HepG2 (cell line): Measurements from ENCODE around the gene CENPP. TPM values are rescaled to one million over a fixed set of nuclear protein-coding genes. Genes with fewer than 3 reads are reported as not detected.

Experiments used
- ATAC-seq: fragments of 200-7000 bp; cut with Tn5 transposase; 3 replicates; pipeline ENCODE4 v1.9.1; 2020; ENCODE audit warnings: mild to moderate bottlenecking, moderate library complexity
- BruUV-seq: library from RNA; stranded (reverse); fragments of 400-500 nt; replicated peaks from 2 replicates; lab custom pipeline; 2021; lab: Mats Ljungman, UMichigan
- CTCF ChIA-PET: fragments of 300-600 bp; formaldehyde crosslinking; extraction: SDS; loops from one replicate; lab custom pipeline; 2021; ENCODE audit warnings: low total read pairs, inconsistent platforms, low intra/inter-chr PET ratio; lab: Yijun Ruan, JAX
- POLR2A ChIA-PET: fragments of 350-600 bp; sonication (Branson Sonifier 250); formaldehyde crosslinking; loops from one replicate; lab custom pipeline; 2020; ENCODE audit warnings: antibody characterized with exemption, inconsistent platforms; lab: Yijun Ruan, JAX
- DNase-seq: peaks from one replicate; pipeline ENCODE4 v3.0.0-alpha.2; 2015; ENCODE audit warnings: low spot score
- FAIRE-seq: peaks from 3 replicates; lab custom pipeline; 2011; peaks lifted over from hg19 to GRCh38; lab: Jason Lieb, UNC
- H2AFZ ChIP-seq: one replicate; pipeline ENCODE4 v1.6.1; 2011; ENCODE audit warnings: low read length, inconsistent platforms
- H3K27ac ChIP-seq: fragments of 300-600 bp; 3 replicates; pipeline ENCODE4 v1.8.0; 2011; ENCODE audit warnings: mixed run types, mild to moderate bottlenecking, mixed read lengths, low read length, inconsistent platforms; ENCODE audit not compliant: insufficient read depth; ENCODE audit errors: extremely low read length
- H3K27me3 ChIP-seq, 2 experiments: fragments of 200-600 bp in 1 of 2; 2 replicates in 1 of 2; 3 replicates in 1 of 2; pipeline versions ENCODE4 v1.6.0 to v1.8.0; 2011; ENCODE audit warnings: low read length in 2 of 2, mild to moderate bottlenecking in 2 of 2, moderate library complexity in 2 of 2, inconsistent platforms in 1 of 2; ENCODE audit not compliant: insufficient read depth in 2 of 2, control insufficient read depth in 1 of 2
- H3K36me3 ChIP-seq, 2 experiments: fragments of 200-600 bp in 1 of 2; replicated peaks in 1 of 2; 2 replicates in 1 of 2; 3 replicates in 1 of 2; pipeline versions ENCODE4 v1.5.1 to v1.8.0; 2011; ENCODE audit warnings: low read length in 2 of 2, inconsistent platforms in 1 of 2; ENCODE audit not compliant: insufficient read depth in 2 of 2, control insufficient read depth in 1 of 2
- H3K4me1 ChIP-seq: 2 replicates; pipeline ENCODE4 v1.5.1; 2012; ENCODE audit warnings: low read length, inconsistent platforms; ENCODE audit not compliant: insufficient read depth
- H3K4me2 ChIP-seq: 2 replicates; pipeline ENCODE4 v1.6.0; 2011; ENCODE audit warnings: low read depth, low read length, inconsistent platforms
- H3K4me3 ChIP-seq, 3 experiments: fragments of 200-600 bp in 1 of 3; sonication (generic), shearing (Covaris generic) in 1 of 3; replicated peaks in 1 of 3; 2 replicates each; pipeline ENCODE4 v1.5.1; 2011 to 2016; ENCODE audit warnings: low read length in 3 of 3, inconsistent platforms in 2 of 3, low read depth in 2 of 3, mild to moderate bottlenecking in 2 of 3, control low read depth in 1 of 3, mixed read lengths in 1 of 3; ENCODE audit not compliant: insufficient read depth in 1 of 3
- H3K79me2 ChIP-seq: one replicate; pipeline ENCODE4 v1.6.1; 2011; ENCODE audit warnings: low read length, inconsistent platforms; ENCODE audit not compliant: insufficient read depth
- H3K9ac ChIP-seq: 2 replicates; pipeline ENCODE4 v1.6.0; 2011; ENCODE audit warnings: mild to moderate bottlenecking, low read depth, low read length, inconsistent platforms; ENCODE audit not compliant: insufficient read depth
- H3K9me3 ChIP-seq: 2 replicates; pipeline ENCODE4 v1.5.1; 2012; ENCODE audit warnings: mild to moderate bottlenecking, low read length
- H4K20me1 ChIP-seq: 2 replicates; pipeline ENCODE4 v1.6.0; 2011; ENCODE audit warnings: inconsistent platforms, mild to moderate bottlenecking, low read length, moderate library complexity; ENCODE audit not compliant: insufficient read depth
- BHLHE40 ChIP-seq: IDR thresholded peaks from 2 replicates; pipeline ENCODE4 v1.6.1; 2011; ENCODE audit warnings: low read length, improper control_type of control experiment
- HMGA1 ChIP-seq: sonication (generic); formaldehyde crosslinking; conservative IDR thresholded peaks from 2 replicates; pipeline ENCODE4 v1.4.0; 2020; ENCODE audit warnings: missing genetic modification reagents
- KDM5A ChIP-seq: fragments of 200-600 bp; sonication (generic); IDR thresholded peaks from 2 replicates; pipeline ENCODE4 v1.7.0; 2018; ENCODE audit warnings: antibody characterized with exemption, mild to moderate bottlenecking, low read length, borderline replicate concordance
- NR0B2 ChIP-seq: sonication (generic); formaldehyde crosslinking; IDR thresholded peaks from 2 replicates; pipeline ENCODE4 v1.4.0; 2020; ENCODE audit warnings: mild to moderate bottlenecking, missing genetic modification reagents
- SMAD3 ChIP-seq: sonication (generic); formaldehyde crosslinking; IDR thresholded peaks from 2 replicates; pipeline ENCODE4 v1.4.0; 2020; ENCODE audit warnings: missing genetic modification reagents
- SMARCE1 ChIP-seq: fragments of 450-650 bp; IDR thresholded peaks from 2 replicates; pipeline ENCODE4 v1.6.1; 2017; ENCODE audit warnings: borderline replicate concordance
- SRF ChIP-seq: IDR thresholded peaks from 2 replicates; pipeline ENCODE4 v1.6.1; 2011; ENCODE audit warnings: mild to moderate bottlenecking, low read depth, low read length, moderate library complexity
- TAF1 ChIP-seq: sonication (generic); formaldehyde crosslinking; IDR thresholded peaks from 2 replicates; pipeline ENCODE4 v1.4.0; 2020; ENCODE audit warnings: missing genetic modification reagents
- TEAD2 ChIP-seq: sonication (generic); formaldehyde crosslinking; IDR thresholded peaks from 2 replicates; pipeline ENCODE4 v1.9.0; 2021; ENCODE audit warnings: missing genetic modification reagents
- ZBTB21 ChIP-seq: sonication (generic); formaldehyde crosslinking; IDR thresholded peaks from 2 replicates; pipeline ENCODE4 v1.4.0; 2020; ENCODE audit warnings: missing genetic modification reagents
- ZFP36L1 ChIP-seq: sonication (generic); formaldehyde crosslinking; IDR thresholded peaks from 2 replicates; pipeline ENCODE4 v1.8.0; 2022; ENCODE audit warnings: mild to moderate bottlenecking, missing genetic modification reagents, moderate library complexity
- ZKSCAN8 ChIP-seq: IDR thresholded peaks from 2 replicates; pipeline ENCODE4 v1.6.1; 2016; ENCODE audit warnings: borderline replicate concordance, missing genetic modification reagents, missing compliant biosample characterization
- ZNF230 ChIP-seq: sonication (generic); formaldehyde crosslinking; IDR thresholded peaks from 2 replicates; pipeline ENCODE4 v1.4.0; 2020; ENCODE audit warnings: mild to moderate bottlenecking, missing genetic modification reagents
- ZNF263 ChIP-seq: sonication (generic); formaldehyde crosslinking; IDR thresholded peaks from 2 replicates; pipeline ENCODE4 v1.4.0; 2020; ENCODE audit warnings: missing genetic modification reagents
- ZNF44 ChIP-seq: sonication (generic); formaldehyde crosslinking; IDR thresholded peaks from 2 replicates; pipeline ENCODE4 v1.5.1; 2020; ENCODE audit warnings: mild to moderate bottlenecking, missing genetic modification reagents
- ZNF746 ChIP-seq: sonication (generic); formaldehyde crosslinking; IDR thresholded peaks from 2 replicates; pipeline ENCODE4 v1.8.0; 2022; ENCODE audit warnings: mild to moderate bottlenecking, missing genetic modification reagents
- ZNF747 ChIP-seq: sonication (generic); formaldehyde crosslinking; IDR thresholded peaks from 2 replicates; pipeline ENCODE4 v1.8.1; 2023; ENCODE audit warnings: missing genetic modification reagents, mild to moderate bottlenecking, borderline replicate concordance
- ZNF777 ChIP-seq: sonication (generic); formaldehyde crosslinking; IDR thresholded peaks from 2 replicates; pipeline ENCODE4 v1.4.0; 2020; ENCODE audit warnings: missing genetic modification reagents
- WGBS: methylation state at CpG from one replicate; pipeline ENCODE4 v1.1.6; 2017; ENCODE audit warnings: low lambda C conversion rate; 5-methylcytosine and 5-hydroxymethylcytosine counted together
- in situ Hi-C: cut with HindIII; loops from 2 replicates; pipeline ENCODE4 v1.10.0; 2017; ENCODE audit warnings: low pct_unique_long_range_greater_than_20kb; ENCODE audit not compliant: extremely low pct_ligation_motif_present
- intact Hi-C: fragments of 100-400 bp; cut with micrococcal nuclease; formaldehyde crosslinking; loops from one replicate; pipeline ENCODE4 v1.10.0; 2022; ENCODE audit not compliant: unreplicated experiment
- polyA plus RNA-seq, 8 experiments: library from polyadenylated mRNA; depleted of rRNA in 3 of 8; stranded (reverse) in 7 of 8; unstranded in 1 of 8; fragments of >200 nt; fragmentation: Illumina TruSeq in 4 of 8; extraction: Trizol in 4 of 8; gene quantifications; 2 replicates each; pipeline versions ENCODE4 v1.2.1 to v1.2.3, GENCODE V29; 2011 to 2016; ENCODE audit warnings: low read depth in 4 of 8, missing spikeins in 1 of 8, mixed read lengths in 1 of 8; ENCODE audit not compliant: insufficient read depth in 1 of 8
- total RNA-seq, 5 experiments: library from RNA; depleted of rRNA; stranded (reverse); fragments of >200 nt; fragmentation: Illumina TruSeq; extraction: Trizol; gene quantifications; 2 replicates each; pipeline ENCODE4 v1.2.3, GENCODE V29; 2016; ENCODE audit warnings: low read depth in 1 of 5
- TF ChIP-seq, protein P1 (sequence below): sonication (generic); formaldehyde crosslinking; IDR thresholded peaks from 2 replicates; pipeline ENCODE4 v1.4.0; 2020; ENCODE audit warnings: missing genetic modification reagents

CENPP gene
- total and polyA plus RNA-seq, 2 of the 13 experiments (the other 11 are each of a cell fraction or from before 2014, with no cell fraction given): 2.0 to 11.4 TPM

GRCh38 chr9:92561374-92562330, 235.9 kb downstream of the CENPP start:
- Histone ChIP-seq H3K4me1 (no peaks in the 10 kb centered on the region), H3K4me3 (no peak overlapping the region), H3K9me3 (no peaks in the 10 kb centered on the region), H2AFZ (no peak overlapping the region), H3K27me3 (no peaks in the 10 kb centered on the region), H4K20me1 (no peaks in the 10 kb centered on the region), H3K27ac (no peak overlapping the region), H3K36me3 (no peaks in the 10 kb centered on the region), H3K4me2 (no peak overlapping the region), H3K9ac (no peak overlapping the region), H3K79me2 (no peaks in the 10 kb centered on the region)
- FAIRE-seq: no peak
- no TSS peak for BruUV-seq
- ChIA-PET POLR2A (no interaction called here), CTCF (no interaction called here)
- ATAC-seq: no peak
- no peak for DNase-seq
- 94% methylated on average over 5 of the region's 5 CpGs for WGBS
- no peak for TF ChIP-seq ZNF777 (CRISPR knock-in tag)
- TF ChIP-seq ZNF747: no peak
- TF ChIP-seq KDM5A: no peak
- no peak for TF ChIP-seq HMGA1
- TF ChIP-seq BHLHE40: no peak
- TF ChIP-seq ZFP36L1 (CRISPR knock-in tag): no peak
- TF ChIP-seq TEAD2: no peak
- no peak for TF ChIP-seq SMAD3
- TF ChIP-seq ZNF44: no peak
- no peak for TF ChIP-seq NR0B2 (CRISPR knock-in tag)
- TF ChIP-seq ZKSCAN8: no peak
- no peak for TF ChIP-seq ZNF263
- no peak for TF ChIP-seq ZNF746
- TF ChIP-seq ZBTB21: no peak
- TF ChIP-seq ZNF230 (CRISPR knock-in tag): no peak
- no peak for TF ChIP-seq SMARCE1
- TF ChIP-seq SRF: no peak
- TF ChIP-seq, protein P1, sequence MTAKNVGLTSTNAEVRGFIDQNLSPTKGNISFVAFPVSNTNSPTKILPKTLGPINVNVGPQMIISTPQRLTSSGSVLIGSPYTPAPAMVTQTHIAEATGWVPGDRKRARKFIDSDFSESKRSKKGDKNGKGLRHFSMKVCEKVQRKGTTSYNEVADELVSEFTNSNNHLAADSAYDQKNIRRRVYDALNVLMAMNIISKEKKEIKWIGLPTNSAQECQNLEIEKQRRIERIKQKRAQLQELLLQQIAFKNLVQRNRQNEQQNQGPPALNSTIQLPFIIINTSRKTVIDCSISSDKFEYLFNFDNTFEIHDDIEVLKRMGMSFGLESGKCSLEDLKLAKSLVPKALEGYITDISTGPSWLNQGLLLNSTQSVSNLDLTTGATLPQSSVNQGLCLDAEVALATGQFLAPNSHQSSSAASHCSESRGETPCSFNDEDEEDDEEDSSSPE (CRISPR knock-in tag): no peak
- TF ChIP-seq TAF1: no peak
- intact Hi-C loops (no loop called here), in situ Hi-C loops (no loop called here)
